Ramos (cell line): Measurements from ENCODE around the gene MTCP1.

ENCODE experiments used
- in situ Hi-C: fragments of 300-500 bp; cut with MboI; formaldehyde crosslinking; loops from one replicate; pipeline ENCODE4 v1.14.3; 2022; ENCODE audit warnings: low sequenced_read_pairs; ENCODE audit not compliant: unreplicated experiment

The MTCP1 gene

GRCh38 chrX:155070975-155071693 is at the start of gene MTCP1, which contains the start of the genes BRCC3 and CMC4:
MTCP1 (minus strand) TSS chrX:155071136; CDS start chrX:155066010, 5,126 bp downstream.
BRCC3 (plus strand) TSS chrX:155071508; CDS start chrX:155071528, 20 bp downstream.
CMC4 (minus strand) TSS chrX:155071136; CDS start chrX:155064023, 7,113 bp downstream.
- in situ Hi-C loops: loop anchor here (25.0 kb wide), 1 partner anchor 309 kb away; the partner anchor contains the start of genes DKC1 and GAB3

- in situ Hi-C loops: no loop called here
Measured at GRCh38 chrX:155115174-155115819, 44.4 kb upstream of the MTCP1 start.

- in situ Hi-C loops: no loop called here
Measured at GRCh38 chrX:155113097-155113496, 42.2 kb upstream of the MTCP1 start.

GRCh38 chrX:155112171-155112570 is 41.2 kb upstream of the MTCP1 start:
- in situ Hi-C loops: no loop called here

- in situ Hi-C loops: no loop called here
Measured at GRCh38 chrX:155108427-155108826, 37.5 kb upstream of the MTCP1 start.

- in situ Hi-C loops: no loop called here
Measured at GRCh38 chrX:155105919-155106318, 35.0 kb upstream of the MTCP1 start.

GRCh38 chrX:155094468-155095061 is 23.6 kb upstream of the MTCP1 start:
- in situ Hi-C loops: no loop called here

- in situ Hi-C loops: no loop called here
Measured at GRCh38 chrX:155086961-155087735, 16.2 kb upstream of the MTCP1 start.

GRCh38 chrX:155086202-155086840 is 15.4 kb upstream of the MTCP1 start:
- in situ Hi-C loops: no loop called here

- in situ Hi-C loops: loop anchor here (25.0 kb wide), 1 partner anchor 309 kb away; the partner anchor contains the start of genes DKC1 and GAB3
Measured at GRCh38 chrX:155071694-155072280, 851 bp upstream of the MTCP1 start.

GRCh38 chrX:155070663-155070974 is 317 bp downstream of the MTCP1 start:
- in situ Hi-C loops: loop anchor here (25.0 kb wide), 1 partner anchor 308 kb away; the partner anchor contains the start of genes DKC1 and GAB3

- in situ Hi-C loops: loop anchor here (25.0 kb wide), 1 partner anchor 308 kb away; the partner anchor contains the start of genes DKC1 and GAB3
Measured at GRCh38 chrX:155070038-155070437, 898 bp downstream of the MTCP1 start.

- in situ Hi-C loops: loop anchor here (25.0 kb wide), 1 partner anchor 307 kb away; the partner anchor contains the start of genes DKC1 and GAB3
Measured at GRCh38 chrX:155069414-155069813, 1.5 kb downstream of the MTCP1 start.

- in situ Hi-C loops: loop anchor here (25.0 kb wide), 1 partner anchor 306 kb away; the partner anchor contains the start of genes DKC1 and GAB3
Measured at GRCh38 chrX:155068165-155068564, 2.8 kb downstream of the MTCP1 start.

- in situ Hi-C loops: loop anchor here (25.0 kb wide), 1 partner anchor 303 kb away; the partner anchor contains the start of genes DKC1 and GAB3
Measured at GRCh38 chrX:155065035-155065734, 5.8 kb downstream of the MTCP1 start.

GRCh38 chrX:155061760-155062159 is 9.2 kb downstream of the MTCP1 start:
- in situ Hi-C loops: loop anchor here (25.0 kb wide), 1 partner anchor 299 kb away; the partner anchor contains the start of genes DKC1 and GAB3

GRCh38 chrX:155056877-155057792 is 13.8 kb downstream of the MTCP1 start:
- in situ Hi-C loops: loop anchor here (10.0 to 25.0 kb wide), 2 partner anchors 72 to 295 kb away; partner anchors contain the start of genes DKC1 and GAB3
